A673 (cell line): ENCODE data around the gene MS4A10. TPM values are rescaled to one million over a fixed set of nuclear protein-coding genes. Genes with fewer than 3 reads are reported as not detected.

Source experiments
- BruUV-seq: library from RNA; stranded (reverse); fragments of 400-500 nt; replicated peaks from 2 replicates; lab custom pipeline; 2021; lab: Mats Ljungman, UMichigan
- CTCF ChIA-PET: fragments of 300-600 bp; sonication (Branson Sonifier 250); formaldehyde crosslinking; loops from one replicate; lab custom pipeline; 2022; ENCODE audit warnings: antibody characterized with exemption; lab: Charles Lee
- POLR2A ChIA-PET: fragments of 300-600 bp; sonication (Branson Sonifier 250); formaldehyde crosslinking; loops from one replicate; lab custom pipeline; 2022; ENCODE audit warnings: antibody characterized with exemption; ENCODE audit not compliant: low non-redundant PET; lab: Charles Lee
- DNase-seq: peaks from one replicate; pipeline ENCODE4 v3.0.0-alpha.2; 2015; ENCODE audit warnings: low spot score
- H3K27ac ChIP-seq: fragments of 200-600 bp; sonication (generic); 2 replicates; pipeline ENCODE4 v1.5.1; 2016; ENCODE audit warnings: mixed run types, low read depth, mild to moderate bottlenecking, mixed read lengths, antibody characterized with exemption, low read length; ENCODE audit not compliant: poor library complexity, severe bottlenecking
- H3K27me3 ChIP-seq: fragments of 200-600 bp; sonication (generic); replicated peaks from 2 replicates; pipeline ENCODE4 v1.6.1; 2017; ENCODE audit warnings: mixed run types, low read depth, mild to moderate bottlenecking, mixed read lengths, antibody characterized with exemption, low read length; ENCODE audit not compliant: insufficient read depth, poor library complexity
- H3K36me3 ChIP-seq: fragments of 200-600 bp; sonication (generic); 2 replicates; pipeline ENCODE4 v1.6.1; 2016; ENCODE audit warnings: mixed run types, mild to moderate bottlenecking, mixed read lengths, antibody characterized with exemption, low read length; ENCODE audit not compliant: insufficient read depth, poor library complexity, severe bottlenecking
- H3K4me1 ChIP-seq: fragments of 200-600 bp; sonication (generic); 2 replicates; pipeline ENCODE4 v1.6.1; 2017; ENCODE audit warnings: mixed run types, mild to moderate bottlenecking, mixed read lengths, antibody characterized with exemption, low read length; ENCODE audit not compliant: insufficient read depth, poor library complexity, severe bottlenecking
- H3K4me3 ChIP-seq: fragments of 200-600 bp; sonication (generic); 2 replicates; pipeline ENCODE4 v1.5.1; 2016; ENCODE audit warnings: low read depth, mixed run types, mild to moderate bottlenecking, mixed read lengths, low read length; ENCODE audit not compliant: poor library complexity, severe bottlenecking
- H3K9me3 ChIP-seq: fragments of 200-600 bp; sonication (generic); 2 replicates; pipeline ENCODE4 v1.6.1; 2016; ENCODE audit warnings: mixed run types, low read depth, mild to moderate bottlenecking, mixed read lengths, antibody characterized with exemption, low read length; ENCODE audit not compliant: poor library complexity, severe bottlenecking
- EZH2 ChIP-seq: fragments of 200-600 bp; sonication (generic); IDR thresholded peaks from 2 replicates; pipeline ENCODE4 v1.6.1; 2017; ENCODE audit warnings: borderline replicate concordance, low read depth, mild to moderate bottlenecking, mixed read lengths, antibody characterized with exemption, low read length; ENCODE audit not compliant: poor library complexity, severe bottlenecking
- intact Hi-C: fragments of 100-400 bp; cut with micrococcal nuclease; formaldehyde crosslinking; loops from one replicate; pipeline ENCODE4 v1.10.0; 2022; ENCODE audit not compliant: unreplicated experiment
- total RNA-seq: library from RNA; stranded (reverse); gene quantifications from 2 replicates; pipeline ENCODE4 v1.2.3, GENCODE V29; 2021
- TF ChIP-seq, protein P1 (sequence below): fragments of 300-800, 200-600 bp; sonication (generic); conservative IDR thresholded peaks from 2 replicates; pipeline ENCODE4 v1.5.1; 2017; ENCODE audit warnings: low read depth, mild to moderate bottlenecking, antibody characterized with exemption, low read length, moderate library complexity, mixed read lengths

The MS4A10 gene
- total RNA-seq, 1 experiment from 2014 or later: not detected

DNA sequence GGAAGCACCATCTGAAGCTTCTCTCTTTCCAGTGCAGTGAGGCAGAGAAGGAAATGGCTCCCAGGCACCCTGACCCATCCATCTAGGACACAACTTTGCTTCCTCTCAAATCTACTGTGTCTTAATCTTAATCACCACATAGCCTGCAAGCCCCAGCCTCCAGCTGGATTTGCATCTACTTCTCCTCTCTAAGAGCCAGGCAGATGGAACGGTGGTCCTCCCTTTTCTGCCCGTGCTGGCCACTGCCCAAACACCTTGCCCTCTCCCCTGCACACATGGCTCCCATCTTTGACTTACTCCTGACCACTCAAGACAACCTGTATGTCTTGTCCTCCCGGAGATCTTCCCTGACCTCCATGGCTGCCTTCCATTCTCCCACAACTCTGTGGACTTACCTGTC is 7.4 kb downstream of the MS4A10 start:
- ChIA-PET POLR2A (no interaction called here), CTCF (no interaction called here)

GRCh38 chr11:60795291-60795690 is 10.2 kb downstream of the MS4A10 start:
- H3K36me3 ChIP-seq: no peaks in the 10 kb centered on the region
- no peak overlapping the region for H3K27ac ChIP-seq
- intact Hi-C loops: no loop called here
- H3K4me3 ChIP-seq: no peak overlapping the region
- H3K27me3 ChIP-seq: peaks cover 10% of the 10 kb centered on the region
- H3K4me1 ChIP-seq: no peaks in the 10 kb centered on the region
- no TSS peak for BruUV-seq
- CTCF ChIA-PET: no interaction called here
- DNase-seq: no peak
- H3K9me3 ChIP-seq: peaks cover 5% of the 10 kb centered on the region
- TF ChIP-seq, protein P1, sequence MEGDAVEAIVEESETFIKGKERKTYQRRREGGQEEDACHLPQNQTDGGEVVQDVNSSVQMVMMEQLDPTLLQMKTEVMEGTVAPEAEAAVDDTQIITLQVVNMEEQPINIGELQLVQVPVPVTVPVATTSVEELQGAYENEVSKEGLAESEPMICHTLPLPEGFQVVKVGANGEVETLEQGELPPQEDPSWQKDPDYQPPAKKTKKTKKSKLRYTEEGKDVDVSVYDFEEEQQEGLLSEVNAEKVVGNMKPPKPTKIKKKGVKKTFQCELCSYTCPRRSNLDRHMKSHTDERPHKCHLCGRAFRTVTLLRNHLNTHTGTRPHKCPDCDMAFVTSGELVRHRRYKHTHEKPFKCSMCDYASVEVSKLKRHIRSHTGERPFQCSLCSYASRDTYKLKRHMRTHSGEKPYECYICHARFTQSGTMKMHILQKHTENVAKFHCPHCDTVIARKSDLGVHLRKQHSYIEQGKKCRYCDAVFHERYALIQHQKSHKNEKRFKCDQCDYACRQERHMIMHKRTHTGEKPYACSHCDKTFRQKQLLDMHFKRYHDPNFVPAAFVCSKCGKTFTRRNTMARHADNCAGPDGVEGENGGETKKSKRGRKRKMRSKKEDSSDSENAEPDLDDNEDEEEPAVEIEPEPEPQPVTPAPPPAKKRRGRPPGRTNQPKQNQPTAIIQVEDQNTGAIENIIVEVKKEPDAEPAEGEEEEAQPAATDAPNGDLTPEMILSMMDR: no peak
- no peak for TF ChIP-seq EZH2
- POLR2A ChIA-PET: no interaction called here

More for the DNA sequence above, 7.4 kb downstream of the MS4A10 start:
- Histone ChIP-seq H3K27me3 (no peaks in the 10 kb centered on the region), H3K9me3 (peaks cover 5% of the 10 kb centered on the region), H3K4me3 (no peak overlapping the region), H3K36me3 (no peaks in the 10 kb centered on the region), H3K27ac (no peak overlapping the region), H3K4me1 (no peaks in the 10 kb centered on the region)
- intact Hi-C loops: no loop called here
- TF ChIP-seq EZH2: no peak
- TF ChIP-seq, protein P1: no peak
- DNase-seq: no peak
- no TSS peak for BruUV-seq

- H3K4me1 ChIP-seq: no peaks in the 10 kb centered on the region
- ChIA-PET CTCF (no interaction called here), POLR2A (no interaction called here)
- peaks cover 17% of the 10 kb centered on the region for H3K27me3 ChIP-seq
- H3K36me3 ChIP-seq: no peaks in the 10 kb centered on the region
- no peak overlapping the region for H3K4me3 ChIP-seq
- H3K27ac ChIP-seq: no peak overlapping the region
- H3K9me3 ChIP-seq: no peaks in the 10 kb centered on the region
- no peak for DNase-seq
- intact Hi-C loops: no loop called here
- BruUV-seq: no TSS peak
- TF ChIP-seq EZH2: no peak
- TF ChIP-seq, protein P1: no peak
These were observed 12.9 kb downstream of the MS4A10 start for GRCh38 chr11:60797846-60798630.
